WI38 (cell line): ENCODE measurements around the gene PTX4.

Source experiments
- H3K4me3 ChIP-seq: 2 replicates; pipeline ENCODE4 v1.5.1; 2011; ENCODE audit warnings: low read depth, mild to moderate bottlenecking, control low read depth, low read length
- TF ChIP-seq, protein P1 (sequence below): IDR thresholded peaks from 2 replicates; pipeline ENCODE4 v1.5.1; 2012; ENCODE audit warnings: low read depth, mild to moderate bottlenecking, control low read depth, low read length

PTX4 gene

DNA sequence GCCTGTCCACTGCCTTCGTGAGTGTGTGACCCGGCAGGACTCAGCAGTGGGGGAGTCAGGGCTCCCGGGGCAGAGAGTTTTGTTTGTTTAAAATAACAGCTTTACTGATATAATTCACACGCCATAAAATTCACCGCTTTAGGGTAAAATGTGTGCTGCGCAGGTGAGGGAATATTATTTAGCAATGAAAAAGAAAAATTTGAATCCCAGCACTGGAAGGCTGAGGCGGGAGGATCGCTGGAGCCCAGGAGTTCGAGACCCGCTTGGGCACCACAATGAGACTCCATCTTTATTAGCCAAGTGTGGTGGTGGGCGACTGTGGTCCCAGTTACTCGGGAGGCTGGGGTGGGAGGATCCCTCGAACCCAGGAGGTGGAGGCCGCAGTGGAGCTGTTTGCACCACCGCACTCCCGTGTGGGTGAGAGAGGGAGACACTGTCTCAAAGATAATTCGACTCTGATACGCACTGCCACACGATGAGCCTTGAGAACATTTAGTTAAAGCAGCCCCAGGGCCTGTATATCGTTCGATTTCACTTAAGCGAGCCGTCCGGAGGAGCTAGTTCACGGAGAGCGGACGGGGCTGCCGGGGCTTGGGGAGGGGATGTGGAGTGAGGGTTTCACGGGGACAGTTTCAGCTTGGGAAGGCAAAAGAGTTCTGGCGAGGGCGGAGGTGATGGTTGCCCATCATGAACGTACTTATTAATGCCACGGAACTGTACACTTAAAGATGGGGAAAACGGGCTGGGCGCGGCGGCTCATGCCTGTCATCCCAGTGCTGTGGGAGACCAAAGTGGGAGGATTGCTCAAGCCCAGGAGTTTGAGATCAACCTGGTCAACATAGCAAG is 14.6 kb upstream of the PTX4 start:
- H3K4me3 ChIP-seq: no peak overlapping the region
- TF ChIP-seq, protein P1, sequence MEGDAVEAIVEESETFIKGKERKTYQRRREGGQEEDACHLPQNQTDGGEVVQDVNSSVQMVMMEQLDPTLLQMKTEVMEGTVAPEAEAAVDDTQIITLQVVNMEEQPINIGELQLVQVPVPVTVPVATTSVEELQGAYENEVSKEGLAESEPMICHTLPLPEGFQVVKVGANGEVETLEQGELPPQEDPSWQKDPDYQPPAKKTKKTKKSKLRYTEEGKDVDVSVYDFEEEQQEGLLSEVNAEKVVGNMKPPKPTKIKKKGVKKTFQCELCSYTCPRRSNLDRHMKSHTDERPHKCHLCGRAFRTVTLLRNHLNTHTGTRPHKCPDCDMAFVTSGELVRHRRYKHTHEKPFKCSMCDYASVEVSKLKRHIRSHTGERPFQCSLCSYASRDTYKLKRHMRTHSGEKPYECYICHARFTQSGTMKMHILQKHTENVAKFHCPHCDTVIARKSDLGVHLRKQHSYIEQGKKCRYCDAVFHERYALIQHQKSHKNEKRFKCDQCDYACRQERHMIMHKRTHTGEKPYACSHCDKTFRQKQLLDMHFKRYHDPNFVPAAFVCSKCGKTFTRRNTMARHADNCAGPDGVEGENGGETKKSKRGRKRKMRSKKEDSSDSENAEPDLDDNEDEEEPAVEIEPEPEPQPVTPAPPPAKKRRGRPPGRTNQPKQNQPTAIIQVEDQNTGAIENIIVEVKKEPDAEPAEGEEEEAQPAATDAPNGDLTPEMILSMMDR: no peak

- TF ChIP-seq, protein P1: no peak
- H3K4me3 ChIP-seq: no peak overlapping the region
Measured at GRCh38 chr16:1502092-1503004, 13.6 kb upstream of the PTX4 start.

GRCh38 chr16:1501630-1502029 is 12.9 kb upstream of the PTX4 start:
- H3K4me3 ChIP-seq: no peak overlapping the region
- TF ChIP-seq, protein P1: no peak

DNA sequence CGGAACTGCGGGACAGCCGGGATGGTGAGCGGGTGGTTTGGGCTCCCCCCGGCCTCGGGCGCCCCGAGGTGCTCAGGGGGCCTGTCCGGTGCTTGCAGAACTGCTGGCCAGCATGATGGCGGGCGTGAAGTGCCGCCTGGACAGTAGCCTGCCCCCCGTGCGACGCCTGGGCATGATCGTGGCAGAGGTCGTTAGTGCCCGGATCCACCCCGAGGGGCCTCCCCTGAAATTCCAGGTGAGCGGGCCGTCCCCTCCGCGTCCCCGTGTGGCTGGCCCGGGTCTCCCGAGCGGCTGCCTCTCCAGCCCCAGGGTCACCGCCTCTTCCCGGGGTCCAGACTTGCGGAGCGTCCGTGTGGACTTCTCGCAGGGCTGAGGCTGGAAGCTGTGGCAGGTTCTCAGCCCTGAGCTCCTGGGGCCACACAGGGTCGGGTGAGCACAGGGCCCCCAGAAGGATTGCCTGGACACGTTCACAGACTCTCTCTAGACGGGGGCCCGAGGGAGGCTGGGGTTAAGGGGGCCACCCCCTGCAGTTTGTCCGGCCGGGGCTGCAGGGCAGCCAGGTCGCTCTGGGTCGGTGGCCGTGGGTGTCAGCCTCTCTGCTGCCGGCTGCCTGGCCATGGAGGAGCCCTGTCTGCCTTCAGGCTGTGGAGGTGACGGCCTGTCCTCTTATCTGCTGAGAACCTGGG is 11.9 kb upstream of the PTX4 start:
- TF ChIP-seq, protein P1: no peak
- H3K4me3 ChIP-seq: no peak overlapping the region

GRCh38 chr16:1499756-1500464 is 11.2 kb upstream of the PTX4 start:
- TF ChIP-seq, protein P1: no peak
- no peak overlapping the region for H3K4me3 ChIP-seq

DNA sequence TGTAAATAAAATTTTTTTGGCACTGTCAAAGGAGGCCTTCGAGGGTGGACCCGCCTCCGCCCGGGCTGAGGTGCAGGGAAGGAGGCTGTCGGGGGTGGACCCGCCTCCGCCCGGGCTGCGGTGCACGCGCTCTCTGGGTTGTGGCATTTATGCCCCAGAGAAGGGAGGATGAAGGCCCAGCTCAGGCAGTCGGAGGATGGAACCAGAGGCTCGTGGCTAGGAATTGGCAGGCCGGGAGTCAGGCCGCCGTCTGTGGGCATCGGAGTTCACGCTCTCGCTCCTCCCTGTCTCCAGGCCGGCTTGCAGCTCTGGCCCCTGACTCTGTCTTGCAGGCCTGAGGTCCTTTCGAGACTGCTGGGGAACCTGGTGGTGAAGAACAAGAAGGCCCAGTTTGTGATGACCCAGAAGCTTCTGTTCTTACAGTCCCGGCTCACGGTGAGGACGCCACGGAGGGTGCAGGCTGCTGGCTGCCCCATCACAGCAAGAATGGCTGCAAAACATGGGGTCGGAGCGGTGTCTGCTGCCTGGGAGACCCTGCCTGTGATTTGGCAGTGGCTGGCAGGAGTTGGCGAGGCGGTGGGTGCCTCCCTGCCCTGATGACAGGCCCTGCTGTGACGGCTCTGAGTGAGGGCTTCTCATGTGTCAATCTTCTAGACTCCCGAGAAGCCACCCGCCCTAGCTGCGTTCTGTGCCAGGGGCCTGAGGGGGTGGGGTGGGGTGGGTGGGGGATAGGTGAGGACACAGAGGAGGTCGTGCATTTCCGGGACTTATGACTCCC is 10.3 kb upstream of the PTX4 start:
- TF ChIP-seq, protein P1: no peak
- no peak overlapping the region for H3K4me3 ChIP-seq
